Measurements from ENCODE around the gene CUEDC2.
A peak's percentile ranks its signal among the peaks of the same experiment; 100 is the strongest.

CUEDC2 gene

GRCh38 chr10:102401735-102402511, 30.5 kb downstream of the CUEDC2 start:
- no peak for TF ChIP-seq ZFX (IDR thresholded peaks at IDR 0.05; ENCODE audit: borderline replicate concordance)
- TF ChIP-seq CTCF (IDR thresholded peaks at IDR 0.05) = no peak
- peak overlapping the region; percentile 39 for H3K27ac ChIP-seq

GRCh38 chr10:102401342-102401654, 31.1 kb downstream of the CUEDC2 start:
- H3K27ac ChIP-seq = peak overlapping the region; percentile 39
- no peak for TF ChIP-seq CTCF (IDR thresholded peaks at IDR 0.05)
- no peak for TF ChIP-seq ZFX (IDR thresholded peaks at IDR 0.05; ENCODE audit: borderline replicate concordance)

- TF ChIP-seq CTCF (IDR thresholded peaks at IDR 0.05) = no peak
- TF ChIP-seq ZFX (IDR thresholded peaks at IDR 0.05; ENCODE audit: borderline replicate concordance) = no peak
- peak overlapping the region; percentile 74; the same call in 1 of the 2 replicates for H3K27ac ChIP-seq
These were observed 31.6 kb downstream of the CUEDC2 start for GRCh38 chr10:102400598-102401341.

- H3K27ac ChIP-seq = peak overlapping the region; percentile 74
- TF ChIP-seq CTCF (IDR thresholded peaks at IDR 0.05) (no peak), ZFX (IDR thresholded peaks at IDR 0.05; ENCODE audit: borderline replicate concordance) (no peak)
These were observed 32.3 kb downstream of the CUEDC2 start for GRCh38 chr10:102400076-102400475.

- peak overlapping the region; percentile 74 for H3K27ac ChIP-seq
These were observed 33.0 kb downstream of the CUEDC2 start for GRCh38 chr10:102399217-102400021.

More at GRCh38 chr10:102399217-102400021, 33.0 kb downstream of the CUEDC2 start:
- peak; percentile 97 for TF ChIP-seq CTCF (IDR thresholded peaks at IDR 0.05)
- no peak for TF ChIP-seq ZFX (IDR thresholded peaks at IDR 0.05; ENCODE audit: borderline replicate concordance)

Data from 22Rv1 (cell line).